K562 (cell line): Measurements from ENCODE around the gene RXRB. TPM values are rescaled to one million over a fixed set of nuclear protein-coding genes. Genes with fewer than 3 reads are reported as not detected.
A peak's percentile ranks its signal among the peaks of the same experiment; 100 is the strongest.

Experiments used
- DLX4 ChIP-seq: fragments of 250-450 bp; sonication (Bioruptor Pico); IDR thresholded peaks from 2 replicates; pipeline ENCODE4 v1.6.1; 2021; ENCODE audit warnings: mild to moderate bottlenecking
- EGR1 ChIP-seq: fragments of 450-650 bp; conservative IDR thresholded peaks from 2 replicates; pipeline ENCODE4 v1.6.1; 2017; ENCODE audit warnings: mild to moderate bottlenecking
- FOS ChIP-seq: IDR thresholded peaks from 3 replicates; pipeline ENCODE4 v1.6.1; 2011; ENCODE audit not compliant: insufficient read length; ENCODE audit errors: extremely low read depth
- KAT7 ChIP-seq: sonication (generic); formaldehyde crosslinking; IDR thresholded peaks from 2 replicates; pipeline ENCODE4 v1.8.0; 2022; ENCODE audit warnings: missing genetic modification reagents, mild to moderate bottlenecking, borderline replicate concordance
- LCOR ChIP-seq: sonication (generic); formaldehyde crosslinking; IDR thresholded peaks from 2 replicates; pipeline ENCODE4 v1.8.0; 2022; ENCODE audit warnings: mild to moderate bottlenecking, missing genetic modification reagents
- MTA1 ChIP-seq: fragments of 450-650 bp; IDR thresholded peaks from 2 replicates; pipeline ENCODE4 v1.6.1; 2017; ENCODE audit warnings: borderline replicate concordance
- NFRKB ChIP-seq: fragments of 450-650 bp; IDR thresholded peaks from 2 replicates; pipeline ENCODE4 v1.6.1; 2016; ENCODE audit warnings: low read depth
- PURB ChIP-seq: sonication (generic); formaldehyde crosslinking; IDR thresholded peaks from 2 replicates; pipeline ENCODE4 v1.9.0; 2021; ENCODE audit warnings: low read depth, mild to moderate bottlenecking, missing genetic modification reagents
- RBM22 ChIP-seq: fragments of 200-400 bp; formaldehyde crosslinking; IDR thresholded peaks from 2 replicates; pipeline ENCODE4 v1.6.1; 2018; ENCODE audit warnings: low read length, low read depth; ENCODE audit not compliant: poor library complexity, severe bottlenecking
- RNF219 ChIP-seq: fragments of 250-450 bp; sonication (Bioruptor Pico); IDR thresholded peaks from 2 replicates; pipeline ENCODE4 v1.5.0; 2022; ENCODE audit warnings: mild to moderate bottlenecking
- SRF ChIP-seq, 2 experiments: fragments of 250-450, 450-650 bp in 1 of 2; sonication (Bioruptor Pico) in 1 of 2; sonication (generic) in 1 of 2; formaldehyde crosslinking; IDR thresholded peaks; 2 replicates each; pipeline versions ENCODE4 v1.5.0 to v1.5.1; 2020 to 2022; ENCODE audit warnings: mild to moderate bottlenecking in 1 of 2, missing genetic modification reagents in 1 of 2
- TAF7 ChIP-seq: fragments of 450-650 bp; IDR thresholded peaks from 2 replicates; pipeline ENCODE4 v1.6.1; 2016; ENCODE audit warnings: missing genetic modification characterization, missing compliant biosample characterization
- TEAD2 ChIP-seq: fragments of 450-650 bp; IDR thresholded peaks from 2 replicates; pipeline ENCODE4 v1.6.1; 2016; ENCODE audit warnings: missing genetic modification characterization, control low read depth, missing compliant biosample characterization
- THAP7 ChIP-seq: fragments of 250-450 bp; sonication (Bioruptor Pico); IDR thresholded peaks from 2 replicates; pipeline ENCODE4 v1.5.0; 2021
- YY1 ChIP-seq, 3 experiments: IDR thresholded peaks; 2 replicates each; pipeline ENCODE4 v1.6.1; 2011; ENCODE audit warnings: low read length in 2 of 3, mild to moderate bottlenecking in 2 of 3, moderate library complexity in 2 of 3, borderline replicate concordance in 1 of 3, control low read depth in 1 of 3, low read depth in 1 of 3; ENCODE audit not compliant: insufficient read depth in 3 of 3, insufficient replicate concordance in 2 of 3, control insufficient read depth in 1 of 3, insufficient read length in 1 of 3; ENCODE audit errors: extremely low read depth in 1 of 3
- ZNF175 ChIP-seq: fragments of 200-800 bp; sonication (Bioruptor generic); IDR thresholded peaks from 2 replicates; pipeline ENCODE4 v1.6.1; 2016; ENCODE audit warnings: low read depth, mild to moderate bottlenecking, missing genetic modification characterization, missing compliant biosample characterization
- ZNF445 ChIP-seq: fragments of 250-450 bp; sonication (Bioruptor Pico); IDR thresholded peaks from 2 replicates; pipeline ENCODE4 v1.4.0; 2020; ENCODE audit warnings: low read depth, mild to moderate bottlenecking, moderate library complexity
- ZNF583 ChIP-seq: fragments of 250-450 bp; sonication (Bioruptor Pico); IDR thresholded peaks from 2 replicates; pipeline ENCODE4 v1.4.0; 2020
- ZNF589 ChIP-seq: fragments of 200-800 bp; sonication (Bioruptor generic); IDR thresholded peaks from 2 replicates; pipeline ENCODE4 v1.6.1; 2016; ENCODE audit warnings: low read depth, missing genetic modification characterization, missing compliant biosample characterization
- ZNF780A ChIP-seq: fragments of 250-450 bp; sonication (Bioruptor Pico); IDR thresholded peaks from 2 replicates; pipeline ENCODE4 v1.5.0; 2021; ENCODE audit warnings: mild to moderate bottlenecking
- polyA plus RNA-seq, 8 experiments: library from polyadenylated mRNA; depleted of rRNA in 4 of 8; stranded (reverse) in 5 of 8; unstranded in 3 of 8; fragments of >200 nt; fragmentation: Nextera tagmentation in 2 of 8; fragmentation: Illumina TruSeq in 1 of 8; extraction: Ambion mirVana in 2 of 8; extraction: Trizol in 1 of 8; gene quantifications; 2 replicates each; pipeline versions ENCODE4 v1.2.1 to v1.2.3, GENCODE V29; 2011 to 2014; ENCODE audit warnings: inconsistent platforms in 1 of 8, missing spikeins in 1 of 8
- total RNA-seq, 7 experiments: library from RNA; depleted of rRNA in 6 of 7; stranded (reverse); fragments of >200 nt in 6 of 7; fragmentation: Illumina TruSeq in 2 of 7; extraction: Trizol in 2 of 7; gene quantifications; 2 replicates each; pipeline versions ENCODE4 v1.2.1 to v1.2.3, GENCODE V29; 2011 to 2021; ENCODE audit warnings: low replicate concordance in 1 of 7
- TF ChIP-seq, protein P1 (sequence below): fragments of 250-450 bp; sonication (Bioruptor Pico); IDR thresholded peaks from 2 replicates; pipeline ENCODE4 v1.4.0; 2020; ENCODE audit warnings: mild to moderate bottlenecking
- TF ChIP-seq, protein P2 (sequence below): sonication (generic); formaldehyde crosslinking; IDR thresholded peaks from 2 replicates; pipeline ENCODE4 v1.8.1; 2022; ENCODE audit warnings: missing genetic modification reagents

RXRB gene
- total and polyA plus RNA-seq, 9 of the 15 experiments (the other 6 are each of a cell fraction or from before 2014, with no cell fraction given), result 0.76 to 35.5 (median 18.4) TPM

DNA sequence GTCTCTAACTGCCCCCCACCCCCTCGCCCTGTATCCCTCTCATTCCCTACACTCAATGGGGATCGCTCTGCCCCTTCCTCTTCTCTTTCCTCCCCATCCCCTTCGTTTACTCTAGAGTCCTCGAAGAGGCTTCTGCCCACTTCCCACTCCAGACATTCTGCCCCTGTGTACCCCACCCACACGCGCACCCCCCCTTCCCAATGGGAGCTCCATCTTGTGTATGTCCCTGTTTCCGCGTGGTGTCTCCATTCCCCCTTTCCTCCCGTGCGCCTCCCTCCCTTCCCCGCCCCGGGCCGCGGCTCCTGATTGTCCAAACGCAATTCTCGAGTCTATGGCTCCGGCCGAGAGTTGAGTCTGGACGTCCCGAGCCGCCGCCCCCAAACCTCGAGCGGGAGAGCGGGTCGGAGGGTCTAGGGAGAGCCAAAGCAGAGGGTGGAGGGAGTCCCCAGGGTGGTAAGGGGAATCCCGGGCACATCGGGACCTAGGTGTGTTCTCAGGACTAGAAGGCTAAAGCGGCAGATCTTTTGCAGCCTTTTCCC, 7.2 kb upstream of the RXRB start (continued):
- TF ChIP-seq KAT7 (CRISPR knock-in tag) (peak; percentile 85; the same call in 1 of the 2 replicates), ZNF589 (CRISPR knock-in tag) (no peak), MTA1 (no peak), ZNF445 (CRISPR knock-in tag) (no peak), ZNF780A (CRISPR knock-in tag) (no peak), TEAD2 (tag) (no peak), LCOR (no peak; the same call in 1 of the 2 replicates), THAP7 (CRISPR knock-in tag) (no peak), EGR1 (peak; percentile 44; the same call in 1 of the 2 replicates), SRF (CRISPR knock-in tag; IDR thresholded peaks at IDR 0.05) (0 out of 4 replicates have a peak, but pooled peaks of 1 of the 2 experiments have one; percentile 37), ZNF583 (no peak), RNF219 (CRISPR knock-in tag) (no peak), FOS (no peak), PURB (CRISPR knock-in tag) (no peak), DLX4 (no peak), RBM22 (no peak), YY1 (IDR thresholded peaks at IDR 0.05; ENCODE audit: borderline replicate concordance in 1 of 3, control insufficient read depth in 1 of 3, extremely low read depth in 1 of 3, insufficient read depth in 3 of 3, insufficient read length in 1 of 3, insufficient replicate concordance in 2 of 3, low read depth in 1 of 3, low read length in 2 of 3) (peak in 1 of 3 experiments; percentile 26), ZNF175 (CRISPR knock-in tag) (no peak), TAF7 (0 out of 2 replicates have a peak, but pooled peaks have one; percentile 22), NFRKB (no peak; the same call in 1 of the 2 replicates)
- TF ChIP-seq, protein P1, sequence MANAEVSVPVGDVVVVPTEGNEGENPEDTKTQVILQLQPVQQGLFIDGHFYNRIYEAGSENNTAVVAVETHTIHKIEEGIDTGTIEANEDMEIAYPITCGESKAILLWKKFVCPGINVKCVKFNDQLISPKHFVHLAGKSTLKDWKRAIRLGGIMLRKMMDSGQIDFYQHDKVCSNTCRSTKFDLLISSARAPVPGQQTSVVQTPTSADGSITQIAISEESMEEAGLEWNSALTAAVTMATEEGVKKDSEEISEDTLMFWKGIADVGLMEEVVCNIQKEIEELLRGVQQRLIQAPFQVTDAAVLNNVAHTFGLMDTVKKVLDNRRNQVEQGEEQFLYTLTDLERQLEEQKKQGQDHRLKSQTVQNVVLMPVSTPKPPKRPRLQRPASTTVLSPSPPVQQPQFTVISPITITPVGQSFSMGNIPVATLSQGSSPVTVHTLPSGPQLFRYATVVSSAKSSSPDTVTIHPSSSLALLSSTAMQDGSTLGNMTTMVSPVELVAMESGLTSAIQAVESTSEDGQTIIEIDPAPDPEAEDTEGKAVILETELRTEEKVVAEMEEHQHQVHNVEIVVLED (CRISPR knock-in tag), result 0 out of 2 replicates have a peak, but pooled peaks have one; percentile 15
- TF ChIP-seq, protein P2, sequence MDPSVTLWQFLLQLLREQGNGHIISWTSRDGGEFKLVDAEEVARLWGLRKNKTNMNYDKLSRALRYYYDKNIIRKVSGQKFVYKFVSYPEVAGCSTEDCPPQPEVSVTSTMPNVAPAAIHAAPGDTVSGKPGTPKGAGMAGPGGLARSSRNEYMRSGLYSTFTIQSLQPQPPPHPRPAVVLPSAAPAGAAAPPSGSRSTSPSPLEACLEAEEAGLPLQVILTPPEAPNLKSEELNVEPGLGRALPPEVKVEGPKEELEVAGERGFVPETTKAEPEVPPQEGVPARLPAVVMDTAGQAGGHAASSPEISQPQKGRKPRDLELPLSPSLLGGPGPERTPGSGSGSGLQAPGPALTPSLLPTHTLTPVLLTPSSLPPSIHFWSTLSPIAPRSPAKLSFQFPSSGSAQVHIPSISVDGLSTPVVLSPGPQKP (CRISPR knock-in tag), result no peak
